ENCODE data around the gene SLCO2B1.

- no peak for TF ChIP-seq PATZ1 (CRISPR knock-in tag; IDR thresholded peaks at IDR 0.05; ENCODE audit: borderline replicate concordance)
- TF ChIP-seq CSRNP3 (CRISPR knock-in tag; IDR thresholded peaks at IDR 0.05), result no peak
- TF ChIP-seq SNAI2 (CRISPR knock-in tag; IDR thresholded peaks at IDR 0.05), result no peak
- no peak for TF ChIP-seq TOX (CRISPR knock-in tag; IDR thresholded peaks at IDR 0.05; ENCODE audit: borderline replicate concordance)
- TF ChIP-seq TSHZ2 (CRISPR knock-in tag; IDR thresholded peaks at IDR 0.05), result no peak
- TF ChIP-seq RARB (CRISPR knock-in tag; IDR thresholded peaks at IDR 0.05), result no peak
- no peak for TF ChIP-seq GLIS3 (CRISPR knock-in tag; IDR thresholded peaks at IDR 0.05)
Observed at GRCh38 chr11:75236062-75236461, 85.2 kb downstream of the SLCO2B1 start.

Data from SK-N-SH treated with all-trans-retinoic acid at 6 μM for 48 hours (cell line).